ENCODE data around the gene CD96. TPM values are rescaled to one million over a fixed set of nuclear protein-coding genes. Genes with fewer than 3 reads are reported as not detected.

The CD96 gene
- total and polyA plus RNA-seq, 9 donors = 0.13 to 3.0 (median 0.72) TPM

GRCh38 chr3:111676211-111677006 is 134.4 kb downstream of the CD96 start:
- Histone ChIP-seq H3K27me3 (no peaks in the 10 kb centered on the region), H3K36me3 (no peaks in the 10 kb centered on the region), H3K4me3 (no peak overlapping the region), H3K27ac (no peak overlapping the region), H3K4me1 (ENCODE audit: insufficient read depth) (peaks cover 3% of the 10 kb centered on the region), H3K9me3 (no peaks in the 10 kb centered on the region)
- 43 to 50% (median 46%) methylated on average over 8 of the region's 8 CpGs for WGBS, 3 donors
- intact Hi-C loops (cut with DNase I) = no loop called here
- DNase-seq = no peak
- TF ChIP-seq CTCF (IDR thresholded peaks at IDR 0.05) (no peak), POLR2A (IDR thresholded peaks at IDR 0.05) (no peak)

GRCh38 chr3:111677007-111677392 is 135.0 kb downstream of the CD96 start:
- 86 to 93% (median 89%) methylated on average over 4 of the region's 4 CpGs for WGBS, 3 donors
- no peak overlapping the region for H3K27ac ChIP-seq
- H3K4me3 ChIP-seq = no peak overlapping the region
- intact Hi-C loops (cut with DNase I) = no loop called here
- no peaks in the 10 kb centered on the region for H3K27me3 ChIP-seq
- H3K4me1 ChIP-seq (ENCODE audit: insufficient read depth) = peaks cover 3% of the 10 kb centered on the region
- H3K9me3 ChIP-seq = no peaks in the 10 kb centered on the region
- no peaks in the 10 kb centered on the region for H3K36me3 ChIP-seq
- no peak for TF ChIP-seq CTCF (IDR thresholded peaks at IDR 0.05)
- TF ChIP-seq POLR2A (IDR thresholded peaks at IDR 0.05) = no peak
- TF ChIP-seq EP300 (IDR thresholded peaks at IDR 0.05) = no peak
- DNase-seq = no peak

GRCh38 chr3:111681661-111682426 is 139.8 kb downstream of the CD96 start:
- no peak overlapping the region for H3K27ac ChIP-seq
- TF ChIP-seq POLR2A (IDR thresholded peaks at IDR 0.05) = no peak
- no peak for TF ChIP-seq CTCF (IDR thresholded peaks at IDR 0.05)
- no peak for TF ChIP-seq EP300 (IDR thresholded peaks at IDR 0.05)
- no peaks in the 10 kb centered on the region for H3K4me1 ChIP-seq (ENCODE audit: insufficient read depth)
- no peaks in the 10 kb centered on the region for H3K27me3 ChIP-seq
- DNase-seq = no peak
- H3K36me3 ChIP-seq = no peaks in the 10 kb centered on the region
- H3K4me3 ChIP-seq = no peak overlapping the region
- intact Hi-C loops (cut with DNase I) = no loop called here
- 74 to 78% (median 75%) methylated on average over 7 of the region's 7 CpGs for WGBS, 3 donors
- no peaks in the 10 kb centered on the region for H3K9me3 ChIP-seq

GRCh38 chr3:111684640-111685039 is 142.6 kb downstream of the CD96 start:
- TF ChIP-seq CTCF (IDR thresholded peaks at IDR 0.05) = no peak
- TF ChIP-seq POLR2A (IDR thresholded peaks at IDR 0.05) = no peak
- no peak for TF ChIP-seq EP300 (IDR thresholded peaks at IDR 0.05)
- H3K27me3 ChIP-seq = no peaks in the 10 kb centered on the region
- intact Hi-C loops (cut with DNase I) = no loop called here
- 80 to 87% (median 81%) methylated on average over 4 of the region's 4 CpGs for WGBS, 3 donors
- H3K4me1 ChIP-seq (ENCODE audit: insufficient read depth) = no peaks in the 10 kb centered on the region
- no peak overlapping the region for H3K4me3 ChIP-seq
- no peaks in the 10 kb centered on the region for H3K36me3 ChIP-seq
- H3K27ac ChIP-seq = no peak overlapping the region
- no peak for DNase-seq
- H3K9me3 ChIP-seq = no peaks in the 10 kb centered on the region

Data from ovary (tissue), 9 donors.